Hippocampal formation (tissue), 2 donors: Measurements from ENCODE around the gene SNN.
A peak's percentile ranks its signal among the peaks of the same experiment; 100 is the strongest.

Experiments used
- DNase-seq, 2 donors: peaks; one replicate each; lab custom pipeline; 2025; lab: John Stamatoyannopoulos, UW

SNN gene

GRCh38 chr16:11635113-11635652 lies 33.1 kb upstream of the SNN start:
- no peak for DNase-seq

GRCh38 chr16:11635679-11636171 lies 32.5 kb upstream of the SNN start:
- no peak for DNase-seq

GRCh38 chr16:11636172-11636721 lies 32.0 kb upstream of the SNN start:
- no peak for DNase-seq

DNA sequence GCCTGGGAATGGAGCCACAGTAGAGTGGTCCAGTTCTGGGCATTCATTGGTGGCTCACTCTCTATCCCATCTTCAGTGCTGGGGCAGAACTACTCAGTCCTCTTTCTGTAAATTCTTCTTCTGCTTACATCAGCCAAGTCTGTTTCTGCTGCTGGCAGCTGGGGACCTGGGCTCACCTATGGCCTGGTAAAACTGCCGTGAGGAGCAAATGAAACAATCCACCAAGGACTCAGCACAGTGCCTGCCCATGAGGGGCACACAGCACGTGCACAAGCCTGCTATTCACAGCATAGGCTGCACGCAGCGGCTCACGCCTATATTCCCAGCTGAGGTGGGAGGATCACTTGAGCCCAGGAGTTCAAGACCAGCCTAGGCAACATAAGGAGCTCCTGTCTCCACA lies 30.9 kb upstream of the SNN start:
- no peak for DNase-seq

GRCh38 chr16:11638140-11638539 lies 30.1 kb upstream of the SNN start:
- DNase-seq: no peak

GRCh38 chr16:11639008-11639562 lies 29.2 kb upstream of the SNN start:
- no peak for DNase-seq

- DNase-seq: peak; percentile 41 to 78
Measured at GRCh38 chr16:11639925-11640899, 28.0 kb upstream of the SNN start.

GRCh38 chr16:11640987-11641817 lies 27.1 kb upstream of the SNN start:
- DNase-seq: peak in 1 of 2 donors; percentile 61

- no peak for DNase-seq
Measured at GRCh38 chr16:11642765-11643116, 25.5 kb upstream of the SNN start.

DNA sequence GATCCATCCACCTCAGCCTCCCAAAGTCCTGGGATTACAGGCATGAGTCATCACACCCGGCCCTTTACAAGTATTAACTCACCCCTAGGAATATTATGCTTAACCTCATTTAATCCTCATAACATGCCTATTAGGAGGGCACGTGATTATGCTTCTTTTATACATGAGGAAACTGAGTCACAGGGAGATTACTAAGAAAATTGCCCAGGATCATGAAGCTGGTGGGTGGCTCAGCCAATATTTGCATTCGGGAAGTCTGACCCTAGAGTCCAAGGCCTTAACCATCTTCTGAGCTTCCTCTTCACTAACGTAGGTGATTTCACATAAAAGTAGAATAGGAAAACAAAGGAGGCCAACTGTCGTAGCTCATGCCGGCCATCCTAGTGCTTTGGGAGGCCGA lies 19.0 kb upstream of the SNN start:
- DNase-seq: no peak

DNA sequence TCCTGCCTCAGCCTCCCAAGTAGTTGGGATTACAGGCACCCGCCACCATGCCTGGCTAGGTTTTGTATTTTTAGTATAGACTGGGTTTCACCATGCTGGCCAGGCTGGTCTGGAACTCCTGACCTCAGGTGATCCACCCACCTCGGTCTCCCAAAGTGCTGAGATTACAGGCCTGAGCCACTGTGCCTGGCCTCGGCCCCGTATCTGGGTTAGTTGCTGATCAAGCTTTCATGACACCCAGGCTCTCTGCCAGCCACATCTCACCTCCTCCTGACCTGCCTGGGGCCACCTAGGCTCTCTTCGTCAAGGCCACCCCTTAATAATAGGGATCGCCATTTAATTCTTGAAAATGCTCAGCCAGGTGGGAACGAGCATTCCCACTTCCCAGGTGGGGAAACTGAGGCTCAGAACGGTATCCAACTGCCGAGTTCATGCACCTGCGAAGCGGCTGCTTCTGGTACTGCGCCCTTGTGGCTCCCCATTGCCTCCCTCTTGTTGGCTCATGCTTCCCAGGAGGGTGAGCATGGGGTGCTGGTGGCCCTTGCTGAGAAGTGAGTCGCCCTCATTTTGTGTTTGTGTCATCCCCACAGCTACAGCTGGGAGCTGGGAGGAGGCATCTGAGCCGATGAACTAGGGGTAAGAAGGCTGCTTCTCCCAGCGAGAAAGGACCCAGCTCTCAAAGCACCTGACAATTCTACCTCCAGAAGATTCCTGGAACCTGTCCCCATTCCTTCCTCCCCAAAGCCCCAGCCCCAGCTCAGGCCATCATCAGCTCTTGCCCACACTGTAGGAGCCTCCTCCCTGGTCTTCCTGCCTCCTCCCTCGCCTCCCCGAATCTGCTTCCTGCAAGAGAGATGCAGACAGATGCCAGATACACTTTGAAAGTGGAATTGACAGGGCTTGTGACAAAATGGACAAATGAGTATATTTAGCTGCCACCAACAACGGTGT lies 17.3 kb upstream of the SNN start:
- no peak for DNase-seq

DNA sequence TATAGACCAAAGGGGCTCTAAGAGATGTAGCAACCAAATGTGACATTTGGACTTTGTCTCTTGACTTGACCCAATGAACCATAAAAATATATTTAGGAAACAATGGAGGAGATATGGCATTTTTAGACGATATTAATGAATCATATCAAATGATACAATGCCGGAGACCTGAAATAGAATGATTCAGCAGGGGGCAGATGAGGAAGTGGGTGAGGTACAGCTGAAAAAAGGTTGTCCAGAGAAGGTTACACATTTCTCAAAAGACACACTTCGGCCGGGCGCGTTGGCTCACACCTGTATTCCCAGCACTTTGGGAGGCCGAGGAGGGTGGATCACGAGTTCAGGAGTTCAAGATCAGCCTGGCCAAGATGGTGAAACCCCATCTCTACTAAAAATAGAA lies 16.5 kb upstream of the SNN start:
- no peak for DNase-seq

DNA sequence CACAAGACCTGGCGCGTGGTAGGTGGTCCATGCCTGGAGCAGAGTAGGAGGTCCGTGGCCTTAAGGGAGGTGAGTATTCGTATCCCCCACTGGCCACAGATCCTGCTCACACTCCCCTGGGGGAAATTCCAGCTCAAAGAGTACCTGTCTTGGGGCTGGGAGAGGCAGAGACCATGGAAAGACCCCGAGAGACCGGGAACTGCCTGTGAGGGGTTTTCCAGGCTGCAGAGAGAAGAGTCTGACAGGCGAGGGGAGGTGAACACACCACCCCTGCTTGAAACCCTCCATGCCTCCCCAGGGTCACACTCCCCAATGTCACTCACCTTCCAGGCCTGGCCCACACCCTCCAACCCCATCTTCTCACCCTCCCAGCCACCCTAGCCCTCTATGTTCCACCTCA lies 12.6 kb upstream of the SNN start:
- no peak for DNase-seq

DNA sequence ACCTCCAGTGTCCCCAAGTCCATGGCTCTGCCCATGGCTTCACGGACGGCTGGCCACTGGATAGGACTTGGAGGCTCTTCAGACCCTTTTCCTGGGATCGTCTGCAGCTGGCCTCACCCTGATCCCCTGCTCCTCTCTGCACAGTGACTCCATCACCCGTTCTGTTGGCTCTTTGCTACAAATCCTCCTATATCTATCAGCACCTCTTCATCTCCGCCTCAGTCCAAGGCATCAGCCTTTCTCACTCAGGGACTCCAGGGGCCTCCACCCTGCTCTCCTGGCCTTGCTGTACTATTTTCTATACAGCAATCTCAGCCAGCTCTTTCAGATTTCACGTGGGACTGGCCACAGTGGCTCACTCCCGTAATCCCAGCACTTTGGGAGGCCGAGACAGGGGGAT lies 10.7 kb upstream of the SNN start:
- DNase-seq: no peak

DNA sequence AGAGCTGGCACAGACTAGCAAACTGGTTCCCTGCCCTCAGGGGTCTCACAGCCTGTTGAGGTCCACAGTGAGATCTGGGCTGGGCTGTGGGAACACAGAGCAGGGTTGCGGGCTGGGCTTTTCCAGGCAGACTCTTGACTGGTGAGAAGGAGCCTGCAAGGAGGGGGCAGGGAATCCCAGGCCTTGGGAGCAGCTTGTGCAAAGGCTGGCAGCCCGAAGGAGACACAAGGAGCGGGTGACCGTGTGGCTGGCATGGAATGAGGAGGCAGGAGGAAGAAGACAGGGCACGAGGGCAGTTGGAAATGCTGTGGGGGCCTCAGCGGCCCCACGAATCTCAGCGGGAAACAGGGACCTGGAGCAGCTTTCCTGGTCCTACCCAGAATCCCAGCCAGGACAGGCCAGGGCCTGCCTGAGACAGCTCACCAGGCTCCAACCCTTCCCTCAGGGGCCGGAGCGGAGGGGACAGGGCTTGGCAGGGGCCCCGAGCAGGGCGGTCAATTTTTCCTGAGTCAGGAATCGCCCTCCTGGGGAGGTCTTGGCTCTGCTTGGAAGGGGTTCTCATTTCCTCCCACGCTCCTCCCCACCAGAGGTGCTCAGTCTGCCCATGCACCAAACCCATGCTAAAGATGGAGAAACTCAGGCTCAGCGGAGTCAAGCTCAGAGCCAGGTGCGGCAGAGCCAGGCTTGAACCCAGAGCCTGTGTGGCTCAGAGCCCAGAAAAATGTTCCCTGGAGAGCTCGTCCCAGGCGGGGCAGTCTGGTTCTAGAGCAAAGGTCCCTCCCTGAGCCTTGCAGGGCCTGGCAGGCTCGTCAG lies 9.2 kb upstream of the SNN start:
- no peak for DNase-seq

GRCh38 chr16:11660565-11660964 lies 7.7 kb upstream of the SNN start:
- DNase-seq: no peak

DNA sequence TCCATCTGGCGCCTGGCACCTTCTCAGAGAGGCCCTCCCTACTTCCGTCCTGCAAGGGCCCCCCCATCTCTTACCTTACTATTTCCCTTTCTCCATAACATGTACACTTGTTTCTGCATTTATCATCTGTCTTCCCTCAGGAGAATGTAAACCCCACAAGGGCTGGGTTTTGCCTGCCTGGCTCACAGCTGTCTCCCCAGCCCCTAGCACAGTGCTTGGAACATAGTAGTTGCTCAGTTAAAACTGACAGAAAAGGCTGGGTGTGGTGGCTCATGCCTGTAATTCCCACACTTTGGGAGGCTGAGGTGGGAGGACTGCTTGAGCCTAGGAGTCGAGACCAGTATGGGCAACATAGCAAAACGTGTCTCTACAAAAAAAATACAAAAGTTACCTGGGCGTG lies 5.7 kb upstream of the SNN start:
- no peak for DNase-seq

DNA sequence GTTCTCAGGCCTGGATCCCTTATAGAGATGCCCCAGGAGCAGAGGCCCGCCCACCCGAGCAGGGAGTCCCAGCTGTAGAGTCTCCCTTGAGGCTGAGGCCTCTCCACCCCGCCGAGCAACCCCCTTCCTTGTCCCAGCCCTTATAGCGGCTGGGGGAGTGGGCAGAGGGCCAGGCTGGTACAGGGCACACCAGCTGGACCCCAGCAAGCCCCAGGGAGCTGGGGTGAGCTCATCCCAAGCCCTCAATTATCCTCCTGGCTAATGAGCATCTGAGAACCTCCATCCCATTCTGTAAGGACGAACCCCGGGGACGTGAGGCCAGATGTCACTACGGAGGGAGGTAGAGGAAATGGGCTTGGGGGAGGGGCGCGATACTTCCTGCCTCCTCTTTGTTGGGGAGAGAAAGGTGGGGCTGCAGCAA lies 3.2 kb upstream of the SNN start:
- DNase-seq: no peak

- no peak for DNase-seq
Measured at GRCh38 chr16:11666103-11667055, 1.9 kb upstream of the SNN start.
